HCT116 (cell line): ENCODE data around the gene TSPAN11.

Experiments
- CEBPB ChIP-seq: IDR thresholded peaks from 2 replicates; pipeline ENCODE4 v1.6.1; 2012; ENCODE audit warnings: low read depth
- EZH2 ChIP-seq: fragments of 200-600 bp; sonication (generic); IDR thresholded peaks from 2 replicates; pipeline ENCODE4 v1.6.1; 2017; ENCODE audit warnings: antibody characterized with exemption, mixed run types
- EZH2phosphoT487 ChIP-seq: fragments of 200-600 bp; IDR thresholded peaks from 2 replicates; pipeline ENCODE4 v1.6.1; 2018; ENCODE audit warnings: antibody characterized with exemption, borderline replicate concordance
- POLR2A ChIP-seq: IDR thresholded peaks from 2 replicates; pipeline ENCODE4 v1.7.0; 2011; ENCODE audit warnings: borderline replicate concordance; ENCODE audit not compliant: insufficient read depth, insufficient read length; ENCODE audit errors: extremely low read depth
- POLR2AphosphoS5 ChIP-seq: IDR thresholded peaks from 2 replicates; pipeline ENCODE4 v1.6.1; 2011; ENCODE audit warnings: mild to moderate bottlenecking, low read depth, low read length, moderate library complexity
- RAD21 ChIP-seq: IDR thresholded peaks from 2 replicates; pipeline ENCODE4 v1.6.1; 2012; ENCODE audit warnings: low read depth, mild to moderate bottlenecking
- SP1 ChIP-seq: IDR thresholded peaks from 2 replicates; pipeline ENCODE4 v1.6.1; 2012; ENCODE audit warnings: low read depth
- TCF7L2 ChIP-seq: IDR thresholded peaks from 2 replicates; pipeline ENCODE4 v1.7.0; 2011; ENCODE audit warnings: borderline replicate concordance, inconsistent platforms; ENCODE audit not compliant: insufficient read depth, insufficient read length; ENCODE audit errors: extremely low read depth
- ZNF274 ChIP-seq: fragments of 200-500 bp; sonication (Bioruptor generic); IDR thresholded peaks from 2 replicates; pipeline ENCODE4 v1.6.1; 2014; ENCODE audit warnings: mild to moderate bottlenecking, low read depth, low read length, inconsistent platforms
- TF ChIP-seq, protein P1 (sequence below), 3 experiments: fragments of 200-600 bp in 1 of 3; sonication (generic) in 1 of 3; IDR thresholded peaks in 2 of 3; conservative IDR thresholded peaks in 1 of 3; 2 replicates each; pipeline ENCODE4 v1.5.1; 2012 to 2017; ENCODE audit warnings: low read depth in 2 of 3, low read length in 2 of 3, antibody characterized with exemption in 1 of 3, borderline replicate concordance in 1 of 3, control low read depth in 1 of 3, mild to moderate bottlenecking in 1 of 3, mixed read lengths in 1 of 3, mixed run types in 1 of 3, moderate library complexity in 1 of 3; ENCODE audit not compliant: insufficient read depth in 1 of 3
- TF ChIP-seq, protein P2 (sequence below): IDR thresholded peaks from 2 replicates; pipeline ENCODE4 v1.6.1; 2012
- TF ChIP-seq, protein P3 (sequence below): IDR thresholded peaks from 2 replicates; pipeline ENCODE4 v1.6.1; 2012
- TF ChIP-seq, protein P4 (sequence below): IDR thresholded peaks from 2 replicates; pipeline ENCODE4 v1.6.1; 2012; ENCODE audit warnings: low read depth

DNA sequence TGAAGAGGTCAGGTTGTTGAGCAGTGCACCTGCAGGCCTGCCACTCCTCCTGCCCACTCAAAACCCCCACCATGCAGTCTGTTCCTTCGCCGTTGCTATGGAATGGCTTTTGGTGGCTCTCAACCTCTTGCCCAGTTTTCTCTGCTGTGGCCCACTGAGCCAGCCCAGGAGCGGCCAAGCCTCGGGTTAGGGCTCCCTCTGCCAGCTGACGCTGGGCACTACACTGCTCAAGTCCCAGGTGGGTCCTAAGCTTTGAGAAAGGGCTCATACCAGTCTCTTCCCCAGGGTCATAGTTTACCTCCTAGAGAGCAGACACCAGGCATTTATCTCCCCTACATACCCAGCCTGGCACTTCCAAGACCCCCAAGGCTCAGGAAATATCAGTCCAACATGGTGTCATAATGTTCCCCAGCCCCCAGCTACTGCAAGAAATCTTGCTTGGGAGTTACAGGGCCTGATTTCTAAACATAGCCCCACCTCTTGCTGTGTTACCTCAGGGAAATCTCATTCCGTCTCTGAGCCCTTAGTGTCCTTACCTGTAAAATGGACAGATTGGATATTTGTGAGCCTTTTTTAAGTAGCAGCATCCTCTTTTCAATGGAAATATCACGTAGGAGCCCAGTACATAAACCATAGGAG is 59.4 kb downstream of the TSPAN11 start:
- TF ChIP-seq, protein P1, sequence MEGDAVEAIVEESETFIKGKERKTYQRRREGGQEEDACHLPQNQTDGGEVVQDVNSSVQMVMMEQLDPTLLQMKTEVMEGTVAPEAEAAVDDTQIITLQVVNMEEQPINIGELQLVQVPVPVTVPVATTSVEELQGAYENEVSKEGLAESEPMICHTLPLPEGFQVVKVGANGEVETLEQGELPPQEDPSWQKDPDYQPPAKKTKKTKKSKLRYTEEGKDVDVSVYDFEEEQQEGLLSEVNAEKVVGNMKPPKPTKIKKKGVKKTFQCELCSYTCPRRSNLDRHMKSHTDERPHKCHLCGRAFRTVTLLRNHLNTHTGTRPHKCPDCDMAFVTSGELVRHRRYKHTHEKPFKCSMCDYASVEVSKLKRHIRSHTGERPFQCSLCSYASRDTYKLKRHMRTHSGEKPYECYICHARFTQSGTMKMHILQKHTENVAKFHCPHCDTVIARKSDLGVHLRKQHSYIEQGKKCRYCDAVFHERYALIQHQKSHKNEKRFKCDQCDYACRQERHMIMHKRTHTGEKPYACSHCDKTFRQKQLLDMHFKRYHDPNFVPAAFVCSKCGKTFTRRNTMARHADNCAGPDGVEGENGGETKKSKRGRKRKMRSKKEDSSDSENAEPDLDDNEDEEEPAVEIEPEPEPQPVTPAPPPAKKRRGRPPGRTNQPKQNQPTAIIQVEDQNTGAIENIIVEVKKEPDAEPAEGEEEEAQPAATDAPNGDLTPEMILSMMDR (IDR thresholded peaks at IDR 0.05 in 2 of 3, conservative IDR thresholded peaks at IDR 0.05 in 1 of 3; ENCODE audit: borderline replicate concordance in 1 of 3, insufficient read depth in 1 of 3, low read depth in 2 of 3, low read length in 2 of 3): peak; percentile 65 to 86 (median 71)
- TF ChIP-seq RAD21 (peak; percentile 77), POLR2AphosphoS5 (no peak), ZNF274 (no peak), CEBPB (no peak), SP1 (no peak), EZH2 (no peak), POLR2A (no peak), TCF7L2 (no peak), EZH2phosphoT487 (no peak)
- TF ChIP-seq, protein P2, sequence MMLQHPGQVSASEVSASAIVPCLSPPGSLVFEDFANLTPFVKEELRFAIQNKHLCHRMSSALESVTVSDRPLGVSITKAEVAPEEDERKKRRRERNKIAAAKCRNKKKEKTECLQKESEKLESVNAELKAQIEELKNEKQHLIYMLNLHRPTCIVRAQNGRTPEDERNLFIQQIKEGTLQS: no peak
- TF ChIP-seq, protein P3, sequence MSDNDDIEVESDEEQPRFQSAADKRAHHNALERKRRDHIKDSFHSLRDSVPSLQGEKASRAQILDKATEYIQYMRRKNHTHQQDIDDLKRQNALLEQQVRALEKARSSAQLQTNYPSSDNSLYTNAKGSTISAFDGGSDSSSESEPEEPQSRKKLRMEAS: no peak
- TF ChIP-seq, protein P4, sequence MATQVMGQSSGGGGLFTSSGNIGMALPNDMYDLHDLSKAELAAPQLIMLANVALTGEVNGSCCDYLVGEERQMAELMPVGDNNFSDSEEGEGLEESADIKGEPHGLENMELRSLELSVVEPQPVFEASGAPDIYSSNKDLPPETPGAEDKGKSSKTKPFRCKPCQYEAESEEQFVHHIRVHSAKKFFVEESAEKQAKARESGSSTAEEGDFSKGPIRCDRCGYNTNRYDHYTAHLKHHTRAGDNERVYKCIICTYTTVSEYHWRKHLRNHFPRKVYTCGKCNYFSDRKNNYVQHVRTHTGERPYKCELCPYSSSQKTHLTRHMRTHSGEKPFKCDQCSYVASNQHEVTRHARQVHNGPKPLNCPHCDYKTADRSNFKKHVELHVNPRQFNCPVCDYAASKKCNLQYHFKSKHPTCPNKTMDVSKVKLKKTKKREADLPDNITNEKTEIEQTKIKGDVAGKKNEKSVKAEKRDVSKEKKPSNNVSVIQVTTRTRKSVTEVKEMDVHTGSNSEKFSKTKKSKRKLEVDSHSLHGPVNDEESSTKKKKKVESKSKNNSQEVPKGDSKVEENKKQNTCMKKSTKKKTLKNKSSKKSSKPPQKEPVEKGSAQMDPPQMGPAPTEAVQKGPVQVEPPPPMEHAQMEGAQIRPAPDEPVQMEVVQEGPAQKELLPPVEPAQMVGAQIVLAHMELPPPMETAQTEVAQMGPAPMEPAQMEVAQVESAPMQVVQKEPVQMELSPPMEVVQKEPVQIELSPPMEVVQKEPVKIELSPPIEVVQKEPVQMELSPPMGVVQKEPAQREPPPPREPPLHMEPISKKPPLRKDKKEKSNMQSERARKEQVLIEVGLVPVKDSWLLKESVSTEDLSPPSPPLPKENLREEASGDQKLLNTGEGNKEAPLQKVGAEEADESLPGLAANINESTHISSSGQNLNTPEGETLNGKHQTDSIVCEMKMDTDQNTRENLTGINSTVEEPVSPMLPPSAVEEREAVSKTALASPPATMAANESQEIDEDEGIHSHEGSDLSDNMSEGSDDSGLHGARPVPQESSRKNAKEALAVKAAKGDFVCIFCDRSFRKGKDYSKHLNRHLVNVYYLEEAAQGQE: no peak
